T-helper 2 cell treated with Interferon-gamma antibody and Interleukin-4, amounts not matched to agents 5 μg/mL and 100 μg/mL, for 36 hours (primary cell): ENCODE data around the gene ALK.

Experiments
- DNase-seq: peaks from one replicate; pipeline ENCODE4 v3.0.0; 2021; ENCODE audit warnings: low spot score
- H3K27ac Mint-ChIP-seq: one replicate; pipeline ENCODE4 v1.8.0; 2021; ENCODE audit warnings: mild to moderate bottlenecking, mixed read lengths
- H3K27me3 Mint-ChIP-seq: one replicate; pipeline ENCODE4 v1.8.0; 2021; ENCODE audit warnings: low read depth, mixed read lengths
- H3K36me3 Mint-ChIP-seq: one replicate; pipeline ENCODE4 v1.8.0; 2021; ENCODE audit warnings: low read depth, mixed read lengths
- H3K4me1 Mint-ChIP-seq: one replicate; pipeline ENCODE4 v1.8.0; 2021; ENCODE audit warnings: low read depth, mixed read lengths
- H3K4me3 Mint-ChIP-seq: one replicate; pipeline ENCODE4 v1.8.0; 2022; ENCODE audit warnings: mild to moderate bottlenecking, moderate library complexity, mixed read lengths
- H3K9me3 Mint-ChIP-seq: one replicate; pipeline ENCODE4 v1.8.0; 2021; ENCODE audit warnings: mixed read lengths

The ALK gene

DNA sequence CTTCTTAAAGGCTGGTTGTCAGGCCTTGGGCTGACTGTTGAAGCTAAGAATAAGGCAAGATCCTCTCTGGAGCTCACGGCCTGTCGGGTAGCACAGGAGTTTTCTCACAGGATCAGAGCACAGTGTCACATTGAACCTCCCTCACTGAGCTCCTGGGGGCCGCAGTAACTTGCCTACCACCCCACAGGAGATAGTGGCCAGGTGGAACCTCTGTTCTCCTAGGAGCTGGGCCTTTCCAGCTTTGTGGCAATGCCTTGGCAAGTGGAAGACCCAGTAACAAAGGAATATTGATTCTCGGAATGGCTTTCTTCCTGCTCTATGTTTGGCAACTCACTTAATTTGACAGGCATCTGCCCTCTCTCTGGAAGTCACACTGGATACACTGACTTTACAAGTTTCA, 1.2 kb upstream of the ALK start:
- no peak for DNase-seq
- Mint-ChIP-seq H3K27ac (no peak overlapping the region), H3K4me3 (no peak overlapping the region), H3K27me3 (peaks cover 36% of the 10 kb centered on the region), H3K9me3 (no peaks in the 10 kb centered on the region), H3K4me1 (no peaks in the 10 kb centered on the region), H3K36me3 (no peaks in the 10 kb centered on the region)

DNA sequence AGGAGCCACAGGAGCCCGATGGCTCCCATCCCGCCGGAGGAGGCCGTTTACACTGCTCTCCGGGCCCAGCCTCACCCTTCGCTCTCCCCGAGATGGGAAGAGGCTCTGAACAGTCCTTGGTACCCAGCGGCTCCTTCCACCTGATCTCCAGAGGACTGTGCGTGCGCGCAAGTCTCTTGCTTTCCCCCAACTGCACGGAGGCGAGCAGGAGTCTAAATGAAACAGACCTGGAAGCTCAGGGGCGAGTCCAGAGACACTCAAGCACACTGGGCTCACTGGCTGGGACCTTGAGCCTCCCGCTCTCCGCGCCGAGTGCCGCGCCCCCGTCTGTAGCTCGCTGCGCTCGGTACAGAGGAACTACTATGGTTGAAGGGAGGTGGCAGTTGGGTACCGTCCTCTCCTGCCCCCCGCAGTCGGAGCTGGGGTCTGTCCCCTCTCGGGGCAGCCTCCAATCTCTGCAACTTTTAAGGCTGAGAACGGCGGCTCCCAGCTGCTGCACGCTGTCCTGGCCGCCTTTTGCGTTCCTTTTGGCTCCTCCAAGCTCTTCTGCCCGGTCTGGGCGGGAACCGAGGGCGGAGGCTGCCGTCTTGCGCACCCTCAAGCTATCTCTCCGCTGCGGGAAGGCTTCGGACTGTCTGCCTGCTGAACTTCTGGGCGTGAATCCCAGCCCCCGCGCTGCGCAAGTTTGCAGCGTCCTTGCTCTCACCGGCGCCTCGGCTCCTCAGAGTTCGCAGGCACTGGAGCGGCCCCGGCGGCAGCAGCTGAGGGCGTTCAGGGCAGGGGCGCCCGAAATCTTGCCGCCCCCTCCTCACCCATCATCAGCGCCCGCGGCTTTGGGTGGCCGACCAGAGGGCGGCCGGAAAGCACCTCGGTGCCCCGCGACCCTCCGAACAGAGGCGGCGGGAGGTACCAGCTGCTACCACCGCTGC, 491 bp downstream of the ALK start:
- peaks cover 39% of the 10 kb centered on the region for H3K27me3 Mint-ChIP-seq
- H3K9me3 Mint-ChIP-seq, result no peaks in the 10 kb centered on the region
- no peak overlapping the region for H3K27ac Mint-ChIP-seq
- H3K4me1 Mint-ChIP-seq, result no peaks in the 10 kb centered on the region
- DNase-seq, result no peak
- H3K36me3 Mint-ChIP-seq, result no peaks in the 10 kb centered on the region
- H3K4me3 Mint-ChIP-seq, result no peak overlapping the region

DNA sequence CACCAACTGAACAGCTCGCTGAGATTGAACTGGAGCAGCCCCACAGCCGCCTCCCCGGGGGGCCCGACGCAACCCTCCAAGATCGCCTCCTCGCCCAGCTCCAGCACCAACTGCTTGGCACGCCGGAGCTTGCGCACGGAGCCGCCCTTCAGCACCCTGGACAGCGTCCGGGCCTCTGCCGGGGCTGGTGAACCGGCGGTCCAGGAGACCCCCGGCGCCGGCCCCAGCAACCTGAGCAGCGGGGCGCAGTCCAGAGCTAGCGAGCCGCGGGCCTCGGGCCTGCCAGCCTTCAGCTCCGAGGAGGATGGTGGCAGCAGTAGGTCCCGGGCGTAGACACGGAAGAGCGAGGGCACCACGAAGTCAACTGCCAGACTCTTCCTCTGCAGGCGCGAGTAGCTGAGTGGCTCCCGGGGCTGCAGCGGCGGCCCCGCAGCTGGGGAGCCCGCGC, 1.2 kb downstream of the ALK start:
- Mint-ChIP-seq H3K4me3 (no peak overlapping the region), H3K9me3 (no peaks in the 10 kb centered on the region)

DNA sequence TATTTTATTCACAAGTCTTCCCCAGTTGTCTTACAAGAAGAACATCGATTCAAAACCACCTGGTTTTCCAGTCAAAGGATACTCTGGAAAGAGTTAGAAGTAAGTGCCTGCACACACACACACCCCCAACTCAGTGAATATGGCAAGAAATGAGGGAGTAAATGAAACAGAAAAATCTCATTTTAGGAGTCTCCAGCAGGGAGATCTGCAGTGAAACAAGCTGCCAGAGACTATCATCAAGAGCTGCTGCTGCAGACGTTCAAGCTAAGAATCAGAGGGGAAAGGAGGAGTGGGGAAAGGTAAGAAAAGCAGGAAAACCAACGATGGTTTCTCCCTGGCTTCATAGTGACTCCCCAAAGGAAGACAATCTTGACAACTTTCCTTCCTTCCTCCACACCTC, 2.4 kb downstream of the ALK start:
- Mint-ChIP-seq H3K9me3 (no peaks in the 10 kb centered on the region), H3K36me3 (no peaks in the 10 kb centered on the region), H3K27ac (no peak overlapping the region), H3K4me3 (no peak overlapping the region), H3K4me1 (no peaks in the 10 kb centered on the region), H3K27me3 (peaks cover 36% of the 10 kb centered on the region)
- DNase-seq, result no peak

More for the DNA sequence above, 1.2 kb downstream of the ALK start:
- Mint-ChIP-seq H3K27me3 (peaks cover 39% of the 10 kb centered on the region), H3K36me3 (no peaks in the 10 kb centered on the region), H3K4me1 (no peaks in the 10 kb centered on the region), H3K27ac (no peak overlapping the region)
- peak; percentile 39 for DNase-seq

DNA sequence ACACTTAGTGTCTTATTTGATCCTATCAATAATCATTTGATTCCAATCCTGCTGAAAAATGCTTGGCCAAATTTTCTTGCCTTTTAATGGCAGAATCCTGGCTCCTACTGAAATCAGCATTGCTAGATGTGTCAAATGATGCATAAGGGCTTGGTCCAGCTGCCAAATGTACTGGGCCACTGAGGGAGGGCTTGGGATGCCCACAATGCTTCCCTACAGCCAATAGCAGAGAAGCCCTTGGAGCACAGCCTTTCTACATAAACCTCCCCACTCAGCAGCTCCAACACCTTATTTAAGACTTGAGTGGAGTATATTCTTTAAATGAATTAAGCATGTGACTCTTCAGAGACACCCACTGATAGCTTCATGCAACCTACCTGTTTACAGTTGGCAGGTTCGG, 3.6 kb downstream of the ALK start:
- no peak overlapping the region for H3K27ac Mint-ChIP-seq
- no peaks in the 10 kb centered on the region for H3K36me3 Mint-ChIP-seq
- no peak overlapping the region for H3K4me3 Mint-ChIP-seq
- no peak for DNase-seq
- no peaks in the 10 kb centered on the region for H3K9me3 Mint-ChIP-seq
- no peaks in the 10 kb centered on the region for H3K4me1 Mint-ChIP-seq
- peaks cover 31% of the 10 kb centered on the region for H3K27me3 Mint-ChIP-seq

DNA sequence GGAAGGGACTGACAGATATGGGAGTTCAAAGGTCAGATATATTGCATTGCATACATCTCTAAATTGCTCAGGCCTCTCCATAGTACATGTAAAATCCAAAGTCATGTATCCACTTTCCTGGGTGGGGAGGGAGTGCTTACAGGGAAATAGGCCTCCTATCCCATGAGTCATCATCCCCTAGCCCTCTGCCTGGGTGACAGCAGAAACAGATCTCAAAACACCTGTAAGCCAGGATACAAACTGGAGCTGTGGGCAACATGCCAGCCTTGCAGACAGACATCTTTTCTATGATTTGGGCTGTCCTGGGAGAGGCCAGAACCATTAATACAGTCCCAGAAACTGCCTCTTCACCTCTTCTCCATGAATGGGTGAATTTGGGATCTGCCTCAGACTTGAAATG, 4.8 kb downstream of the ALK start:
- DNase-seq, result no peak
- Mint-ChIP-seq H3K4me1 (no peaks in the 10 kb centered on the region), H3K4me3 (no peak overlapping the region), H3K9me3 (no peaks in the 10 kb centered on the region), H3K27me3 (peaks cover 19% of the 10 kb centered on the region), H3K36me3 (no peaks in the 10 kb centered on the region), H3K27ac (no peak overlapping the region)

DNA sequence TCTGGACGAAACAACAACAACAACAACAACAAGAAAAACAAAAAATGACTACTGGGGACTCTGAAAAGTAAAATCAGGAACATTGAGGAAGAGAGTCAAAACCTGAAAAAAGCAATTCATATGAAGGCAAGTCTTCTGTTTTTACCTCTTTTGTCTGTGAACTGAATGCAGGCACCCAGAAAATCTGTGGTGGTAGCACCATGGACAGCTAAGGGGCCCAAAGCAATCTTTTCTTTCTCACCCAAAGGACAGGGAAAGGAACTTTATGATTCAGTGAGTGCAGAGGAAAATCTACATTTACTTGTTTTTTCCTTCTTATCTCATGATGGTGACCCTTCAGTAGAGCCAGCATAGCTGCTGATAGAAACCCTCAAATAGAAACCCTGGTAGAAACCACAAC, 10.4 kb downstream of the ALK start:
- H3K27ac Mint-ChIP-seq, result no peak overlapping the region
- no peaks in the 10 kb centered on the region for H3K27me3 Mint-ChIP-seq

DNA sequence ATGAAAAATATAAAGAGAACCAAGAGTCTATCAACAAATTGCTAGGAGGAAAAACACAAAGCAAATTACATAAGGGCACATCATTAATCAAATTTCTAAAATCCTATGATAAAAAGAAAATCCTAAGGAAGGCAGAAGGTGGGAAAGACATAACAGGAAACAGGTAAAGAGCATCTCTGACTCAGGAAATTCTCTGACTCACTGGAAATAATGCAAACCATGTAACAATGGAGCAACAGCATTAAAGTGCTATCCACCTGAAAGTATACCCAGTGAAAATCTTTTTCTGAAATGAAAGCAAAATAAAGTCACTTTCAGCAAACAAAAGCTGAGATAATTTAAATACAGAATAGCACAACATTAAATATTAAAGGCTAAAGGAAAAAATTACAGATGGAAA, 10.9 kb downstream of the ALK start:
- H3K27ac Mint-ChIP-seq, result no peak overlapping the region
- H3K4me1 Mint-ChIP-seq, result no peaks in the 10 kb centered on the region
- H3K36me3 Mint-ChIP-seq, result no peaks in the 10 kb centered on the region
- DNase-seq, result no peak
- H3K27me3 Mint-ChIP-seq, result no peaks in the 10 kb centered on the region
- no peak overlapping the region for H3K4me3 Mint-ChIP-seq
- H3K9me3 Mint-ChIP-seq, result no peaks in the 10 kb centered on the region

More for the DNA sequence above, 10.4 kb downstream of the ALK start:
- Mint-ChIP-seq H3K4me3 (no peak overlapping the region), H3K9me3 (no peaks in the 10 kb centered on the region), H3K36me3 (no peaks in the 10 kb centered on the region), H3K4me1 (no peaks in the 10 kb centered on the region)
- DNase-seq, result no peak

DNA sequence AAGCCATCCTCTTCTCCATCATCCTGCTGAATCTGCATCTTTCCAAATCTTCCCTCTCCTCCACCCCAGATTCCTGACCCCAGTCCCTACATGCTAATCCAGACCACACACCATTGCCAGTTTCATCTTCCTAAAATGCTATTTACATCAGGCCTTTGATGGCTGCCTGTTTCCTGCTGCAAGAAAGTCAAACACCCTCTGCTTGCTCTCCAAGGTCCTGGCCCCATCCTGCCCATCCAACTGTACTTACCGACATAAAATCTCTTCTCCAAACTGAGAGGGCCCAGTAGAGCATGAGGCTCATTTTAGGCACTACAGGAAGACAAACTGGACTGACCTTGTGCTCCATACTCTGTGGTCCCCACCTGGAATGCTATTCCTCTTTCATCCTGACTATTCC, 19.0 kb downstream of the ALK start:
- Mint-ChIP-seq H3K36me3 (no peaks in the 10 kb centered on the region), H3K4me3 (no peak overlapping the region), H3K27ac (no peak overlapping the region), H3K9me3 (no peaks in the 10 kb centered on the region), H3K27me3 (peaks cover 14% of the 10 kb centered on the region), H3K4me1 (no peaks in the 10 kb centered on the region)
- no peak for DNase-seq

DNA sequence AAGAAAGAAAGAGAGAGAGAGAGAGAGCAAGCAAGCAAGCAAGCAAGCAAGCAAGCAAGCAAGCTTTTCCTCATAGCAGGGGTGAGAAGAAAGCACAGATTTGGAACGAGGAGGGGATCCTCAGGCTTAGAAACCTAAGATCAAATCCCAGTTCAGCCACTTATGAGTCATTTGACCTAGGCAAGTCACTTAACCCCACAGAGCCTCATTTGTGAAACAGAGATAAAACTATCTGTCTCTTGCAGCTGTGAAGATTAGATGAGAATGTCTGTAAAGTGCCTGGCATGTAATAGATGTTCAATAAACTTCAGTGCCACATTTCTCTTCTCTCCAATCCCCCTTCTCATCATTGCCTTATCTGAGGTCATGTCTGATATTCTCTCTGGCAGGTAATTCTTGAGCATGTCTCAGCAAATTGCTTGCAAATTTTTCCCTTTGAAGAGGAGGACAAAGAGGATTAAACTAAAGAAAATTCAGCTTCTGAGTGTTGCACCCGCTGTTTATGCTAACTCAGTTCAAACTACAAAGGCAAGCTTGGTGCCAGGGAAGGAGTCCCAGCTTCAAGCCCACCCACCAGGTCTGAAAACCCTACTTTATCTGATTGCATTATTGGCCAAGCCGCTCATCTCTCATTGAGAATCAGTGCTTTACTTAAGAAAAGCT, 20.3 kb downstream of the ALK start:
- H3K9me3 Mint-ChIP-seq, result no peaks in the 10 kb centered on the region
- H3K27me3 Mint-ChIP-seq, result peaks cover 14% of the 10 kb centered on the region
- DNase-seq, result no peak
- H3K4me3 Mint-ChIP-seq, result no peak overlapping the region
- no peak overlapping the region for H3K27ac Mint-ChIP-seq
- no peaks in the 10 kb centered on the region for H3K4me1 Mint-ChIP-seq
- no peaks in the 10 kb centered on the region for H3K36me3 Mint-ChIP-seq

DNA sequence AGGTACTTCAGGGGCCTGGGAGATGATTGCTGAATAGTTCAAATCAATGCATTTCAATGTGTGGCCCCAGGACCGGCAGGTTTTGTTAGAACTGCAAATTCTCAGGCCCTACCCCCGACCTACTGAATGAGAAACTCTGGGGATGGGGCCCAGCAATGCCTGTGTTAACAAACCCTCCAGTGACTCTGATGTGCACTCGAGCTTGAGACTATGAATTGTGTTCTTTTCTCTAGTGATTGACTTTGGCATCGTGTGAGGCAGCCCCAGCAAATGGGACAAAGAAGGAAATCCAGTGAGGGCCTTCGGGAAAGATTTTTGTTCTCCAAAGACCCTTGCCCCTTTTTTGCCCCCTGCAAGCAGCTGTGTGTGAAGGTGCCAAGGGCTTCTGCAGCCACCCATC, 22.4 kb downstream of the ALK start:
- no peaks in the 10 kb centered on the region for H3K4me1 Mint-ChIP-seq
- H3K27ac Mint-ChIP-seq, result no peak overlapping the region
- no peak for DNase-seq
- no peaks in the 10 kb centered on the region for H3K36me3 Mint-ChIP-seq
- no peaks in the 10 kb centered on the region for H3K9me3 Mint-ChIP-seq
- peaks cover 10% of the 10 kb centered on the region for H3K27me3 Mint-ChIP-seq
- H3K4me3 Mint-ChIP-seq, result no peak overlapping the region

DNA sequence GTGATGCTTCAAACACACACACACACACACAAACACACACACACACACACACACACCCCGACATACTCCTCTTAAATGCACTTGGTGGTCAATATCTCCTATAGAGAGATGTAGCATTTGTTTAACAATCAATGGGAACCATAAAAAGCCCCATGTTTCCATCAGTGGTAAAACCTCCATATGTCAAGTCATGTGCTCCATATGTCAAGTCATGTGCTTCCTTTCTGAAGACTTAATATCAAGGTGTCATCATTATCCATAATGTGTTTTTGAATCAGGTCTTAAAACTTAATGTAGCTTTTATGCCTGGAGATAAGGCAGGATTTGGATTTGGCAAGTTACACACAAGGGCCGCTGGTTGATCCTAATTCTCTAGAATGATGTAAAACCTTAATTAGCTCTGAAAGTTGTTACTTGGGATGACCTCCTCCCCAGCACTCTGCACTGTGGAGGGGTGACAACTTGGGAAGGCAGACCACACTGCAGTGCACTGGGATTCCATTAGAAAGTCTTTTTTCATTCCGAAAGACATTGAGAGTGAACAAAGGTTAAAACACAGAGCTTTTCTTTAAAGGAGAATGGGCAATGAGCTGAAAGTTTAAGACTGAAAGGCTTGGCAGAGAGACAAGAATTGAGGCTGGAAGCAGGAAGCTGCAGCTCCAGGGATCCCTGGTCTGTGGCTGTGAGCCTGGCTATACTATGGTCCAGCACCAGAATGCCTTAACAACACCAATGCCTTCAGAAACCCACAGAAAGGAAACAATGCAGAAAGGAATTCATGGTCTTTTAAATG, 26.4 kb downstream of the ALK start:
- DNase-seq, result no peak
- Mint-ChIP-seq H3K27ac (no peak overlapping the region), H3K36me3 (no peaks in the 10 kb centered on the region), H3K4me3 (no peak overlapping the region), H3K27me3 (peaks cover 3% of the 10 kb centered on the region), H3K9me3 (no peaks in the 10 kb centered on the region), H3K4me1 (no peaks in the 10 kb centered on the region)

DNA sequence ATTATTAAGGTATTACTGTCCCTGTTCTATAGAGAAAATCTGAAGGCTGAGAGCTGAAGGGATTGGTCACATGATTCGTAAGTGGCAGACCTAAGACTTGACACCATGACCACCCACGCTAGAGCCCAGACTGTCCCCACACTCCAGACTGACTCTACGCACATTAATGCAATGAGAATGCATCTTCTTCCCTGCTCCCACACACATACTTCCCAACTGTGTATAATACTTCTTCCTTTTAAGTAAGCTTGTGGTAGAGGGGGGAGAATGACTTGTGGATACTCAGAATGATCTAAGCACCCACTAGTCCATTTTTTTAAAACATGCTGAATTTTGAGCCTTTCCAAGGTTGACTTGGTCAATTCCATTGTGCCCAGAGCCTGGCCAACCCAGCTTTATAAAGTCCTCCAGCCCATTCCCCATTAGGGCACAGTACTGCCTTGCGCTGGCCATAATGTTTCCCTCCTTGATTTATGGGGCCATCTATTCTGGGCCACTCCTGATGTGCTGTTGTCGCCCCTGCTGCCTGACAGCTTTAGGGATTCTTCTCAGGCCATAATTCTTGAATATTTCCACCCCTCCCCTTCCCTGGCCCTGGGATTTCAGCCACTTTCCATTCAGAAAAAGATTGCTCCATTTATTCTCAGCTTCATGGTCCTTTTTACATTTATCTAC, 28.7 kb downstream of the ALK start:
- no peak for DNase-seq
- no peaks in the 10 kb centered on the region for H3K4me1 Mint-ChIP-seq
- H3K36me3 Mint-ChIP-seq, result no peaks in the 10 kb centered on the region
- no peaks in the 10 kb centered on the region for H3K9me3 Mint-ChIP-seq
- peaks cover 2% of the 10 kb centered on the region for H3K27me3 Mint-ChIP-seq
- no peak overlapping the region for H3K27ac Mint-ChIP-seq
- no peak overlapping the region for H3K4me3 Mint-ChIP-seq
